Adrenal gland (tissue), 12 donors: ENCODE measurements around the gene HERC6. TPM values are rescaled to one million over a fixed set of nuclear protein-coding genes. Genes with fewer than 3 reads are reported as not detected.
"Not testable (repeated sequence)": the region's sequence is repeated elsewhere in the genome, so short reads cannot be mapped to it uniquely, and the experiment has no call there.

Experiments used
- DNase-seq, 7 donors: peaks; one replicate each; pipeline ENCODE4 v3.0.0-alpha.2; 2019 to 2020
- H3K27ac ChIP-seq, 5 donors: fragments of 200-600 bp; sonication (generic) in 4 of 5; 1 replicate in 3 of 5; 2 replicates in 2 of 5; pipeline versions ENCODE4 v1.5.1 to v1.8.0; 2016 to 2020; ENCODE audit warnings: mild to moderate bottlenecking in 1 of 5
- H3K27me3 ChIP-seq: fragments of 200-600 bp; 2 replicates; pipeline ENCODE4 v1.8.0; 2021
- H3K36me3 ChIP-seq, 2 donors: fragments of 200-600 bp; replicated peaks in 1 of 2; 1 replicate in 1 of 2; 2 replicates in 1 of 2; pipeline versions ENCODE4 v1.5.1 to v1.8.0; 2018 to 2022
- H3K4me1 ChIP-seq, 2 donors: fragments of 200-600 bp; replicated peaks in 1 of 2; 1 replicate in 1 of 2; 2 replicates in 1 of 2; pipeline versions ENCODE4 v1.5.1 to v1.8.0; 2018 to 2021
- H3K4me3 ChIP-seq, 4 donors: fragments of 200-600 bp; sonication (generic) in 3 of 4; one replicate each; pipeline ENCODE4 v1.5.1; 2016 to 2018
- H3K9me3 ChIP-seq, 3 donors: fragments of 200-600 bp; sonication (generic) in 1 of 3; replicated peaks in 1 of 3; 1 replicate in 2 of 3; 2 replicates in 1 of 3; pipeline versions ENCODE4 v1.5.1 to v1.8.0; 2016 to 2021
- POLR2A ChIP-seq, 2 donors: fragments of 450-650 bp; IDR thresholded peaks; one replicate each; pipeline ENCODE4 v1.6.1; 2017; ENCODE audit warnings: antibody characterized with exemption in 2 of 2, mild to moderate bottlenecking in 2 of 2, moderate library complexity in 1 of 2
- WGBS, 4 donors: extraction: QIAGEN DNeasy Blood & Tissue Kit in 2 of 4; methylation state at CpG; one replicate each; pipeline versions ENCODE4 v1.1.5 to v1.1.7; 2013 to 2017; 5-methylcytosine and 5-hydroxymethylcytosine counted together
- intact Hi-C, 2 donors: fragments of 100-400 bp; cut with DNase I; formaldehyde crosslinking; loops; one replicate each; pipeline versions ENCODE4 v1.14.1 to v1.15.0; 2022 to 2023
- polyA plus RNA-seq, 3 donors: library from polyadenylated mRNA; stranded (reverse); fragments of 200-250 nt in 2 of 3; fragments of 350-450 nt in 1 of 3; fragmentation: Illumina TruSeq in 1 of 3; extraction: RNeasy Lipid Tissue Mini Kit (QIAGEN cat#74804) in 1 of 3; gene quantifications; one replicate each; pipeline ENCODE4 v1.2.3, GENCODE V29; 2013 to 2014
- total RNA-seq, 9 donors: library from RNA; depleted of rRNA in 4 of 9; stranded (reverse); fragments of >200 nt in 4 of 9; fragments of 120-200 nt in 1 of 9; fragmentation: NEBNext Ultra II Directional in 1 of 9; extraction: Animal tissue kit (Norgen Biotek cat#: 25700) in 1 of 9; gene quantifications; one replicate each; pipeline versions ENCODE4 v1.1.0 to v1.2.4, GENCODE V29; 2013 to 2023
- TF ChIP-seq, protein P1 (sequence below), 6 experiments: fragments of 450-650 bp in 4 of 6; fragments of 200-600 bp in 2 of 6; sonication (generic) in 1 of 6; IDR thresholded peaks; 1 replicate in 5 of 6; 2 replicates in 1 of 6; pipeline versions ENCODE4 v1.5.1 to v1.8.0; 2016 to 2021; ENCODE audit warnings: antibody characterized with exemption in 6 of 6, mild to moderate bottlenecking in 2 of 6, moderate library complexity in 1 of 6
- donor health status: healthy with polysubstance abuse.
- donor health status: Bipolar disorder and iron deficiency.
- donor health status: DM: yes; HTN: yes; CAD: no.
- donor health status: DM: no; HTN: no; CAD: no.
- donor health status: DM: no; HTN: no; CAD: no.
- donor health status: DM: yes; HTN: yes; CAD: no.

HERC6 gene
- total and polyA plus RNA-seq, 12 donors, result 3.8 to 15.9 (median 11.9) TPM

- no peaks in the 10 kb centered on the region for H3K36me3 ChIP-seq
- no peaks in the 10 kb centered on the region for H3K27me3 ChIP-seq
- H3K9me3 ChIP-seq, result no peaks in the 10 kb centered on the region
- no peaks in the 10 kb centered on the region for H3K4me1 ChIP-seq
- no peak overlapping the region for H3K4me3 ChIP-seq
- intact Hi-C loops, result no loop called here
- no peak for TF ChIP-seq POLR2A (IDR thresholded peaks at IDR 0.05)
- TF ChIP-seq, protein P1, sequence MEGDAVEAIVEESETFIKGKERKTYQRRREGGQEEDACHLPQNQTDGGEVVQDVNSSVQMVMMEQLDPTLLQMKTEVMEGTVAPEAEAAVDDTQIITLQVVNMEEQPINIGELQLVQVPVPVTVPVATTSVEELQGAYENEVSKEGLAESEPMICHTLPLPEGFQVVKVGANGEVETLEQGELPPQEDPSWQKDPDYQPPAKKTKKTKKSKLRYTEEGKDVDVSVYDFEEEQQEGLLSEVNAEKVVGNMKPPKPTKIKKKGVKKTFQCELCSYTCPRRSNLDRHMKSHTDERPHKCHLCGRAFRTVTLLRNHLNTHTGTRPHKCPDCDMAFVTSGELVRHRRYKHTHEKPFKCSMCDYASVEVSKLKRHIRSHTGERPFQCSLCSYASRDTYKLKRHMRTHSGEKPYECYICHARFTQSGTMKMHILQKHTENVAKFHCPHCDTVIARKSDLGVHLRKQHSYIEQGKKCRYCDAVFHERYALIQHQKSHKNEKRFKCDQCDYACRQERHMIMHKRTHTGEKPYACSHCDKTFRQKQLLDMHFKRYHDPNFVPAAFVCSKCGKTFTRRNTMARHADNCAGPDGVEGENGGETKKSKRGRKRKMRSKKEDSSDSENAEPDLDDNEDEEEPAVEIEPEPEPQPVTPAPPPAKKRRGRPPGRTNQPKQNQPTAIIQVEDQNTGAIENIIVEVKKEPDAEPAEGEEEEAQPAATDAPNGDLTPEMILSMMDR (IDR thresholded peaks at IDR 0.05), result no peak
- no peak overlapping the region for H3K27ac ChIP-seq
- WGBS, 4 donors, result 90 to 96% (median 94%) methylated on average over 2 of the region's 2 CpGs
- no peak for DNase-seq
Measured at GRCh38 chr4:88422403-88422802, 43.8 kb downstream of the HERC6 start.

- WGBS, 4 donors, result 85 to 94% (median 93%) methylated on average over 1 of the region's 1 CpG
- no peak for TF ChIP-seq POLR2A (IDR thresholded peaks at IDR 0.05)
- TF ChIP-seq, protein P1 (IDR thresholded peaks at IDR 0.05), result no peak
- H3K27me3 ChIP-seq, result no peaks in the 10 kb centered on the region
- H3K4me1 ChIP-seq, result no peaks in the 10 kb centered on the region
- no peaks in the 10 kb centered on the region for H3K36me3 ChIP-seq
- intact Hi-C loops, result no loop called here
- H3K27ac ChIP-seq, result no peak overlapping the region
- H3K9me3 ChIP-seq, result no peaks in the 10 kb centered on the region
- no peak for DNase-seq
- H3K4me3 ChIP-seq, result no peak overlapping the region
Measured at GRCh38 chr4:88429401-88429800, 50.7 kb downstream of the HERC6 start.

- H3K9me3 ChIP-seq, result no peaks in the 10 kb centered on the region
- intact Hi-C loops, result no loop called here
Measured at GRCh38 chr4:88435987-88436693, 57.5 kb downstream of the HERC6 start.

GRCh38 chr4:88437873-88438272, 59.2 kb downstream of the HERC6 start:
- H3K27me3 ChIP-seq, H3K9me3 ChIP-seq, H3K4me1 ChIP-seq, H3K4me3 ChIP-seq, intact Hi-C loops, H3K27ac ChIP-seq, H3K36me3 ChIP-seq: not testable (repeated sequence)
- DNase-seq, result peak in 1 of 7 donors; percentile 17
- 88 to 99% (median 96%) methylated on average over 4 of the region's 4 CpGs for WGBS, 4 donors

More at GRCh38 chr4:88435987-88436693, 57.5 kb downstream of the HERC6 start:
- Histone ChIP-seq H3K4me1 (no peaks in the 10 kb centered on the region), H3K36me3 (no peaks in the 10 kb centered on the region), H3K27me3 (no peaks in the 10 kb centered on the region), H3K27ac (no peak overlapping the region), H3K4me3 (no peak overlapping the region)
- TF ChIP-seq, protein P1 (IDR thresholded peaks at IDR 0.05), result no peak
- no peak for TF ChIP-seq POLR2A (IDR thresholded peaks at IDR 0.05)
- WGBS, 4 donors, result 89 to 100% (median 96%) methylated on average over 1 of the region's 1 CpG
- DNase-seq, result no peak
